K562 (cell line): ENCODE data around the gene CATSPER4. TPM values are rescaled to one million over a fixed set of nuclear protein-coding genes. Genes with fewer than 3 reads are reported as not detected.

Experiments used
- CEBPB ChIP-seq: fragments of 450-650 bp; IDR thresholded peaks from 2 replicates; pipeline ENCODE4 v1.6.1; 2016; ENCODE audit warnings: missing genetic modification characterization, missing compliant biosample characterization
- FOXM1 ChIP-seq, 2 experiments: fragments of 450-650 bp in 1 of 2; sonication (generic) in 1 of 2; formaldehyde crosslinking in 1 of 2; IDR thresholded peaks; 2 replicates each; pipeline versions ENCODE4 v1.6.1 to v1.9.0; 2017 to 2022; ENCODE audit warnings: low read depth in 2 of 2, mild to moderate bottlenecking in 2 of 2, missing genetic modification reagents in 1 of 2, moderate library complexity in 1 of 2
- HDAC2 ChIP-seq: fragments of 450-650 bp; IDR thresholded peaks from 2 replicates; pipeline ENCODE4 v1.6.1; 2016; ENCODE audit warnings: mild to moderate bottlenecking
- MEF2D ChIP-seq: conservative IDR thresholded peaks from 2 replicates; pipeline ENCODE4 v1.6.1; 2016; ENCODE audit warnings: low read depth, missing genetic modification characterization, missing compliant biosample characterization
- TBP ChIP-seq: optimal IDR thresholded peaks from 2 replicates; pipeline ENCODE3; 2011; ENCODE audit warnings: low read depth, low read length, improper control_type of control experiment
- TEAD4 ChIP-seq, 2 experiments: sonication (generic) in 1 of 2; formaldehyde crosslinking in 1 of 2; IDR thresholded peaks; 2 replicates each; pipeline versions ENCODE4 v1.6.1 to v1.8.0; 2012 to 2022; ENCODE audit warnings: borderline replicate concordance in 1 of 2, inconsistent platforms in 1 of 2, low read length in 1 of 2, mild to moderate bottlenecking in 1 of 2, missing genetic modification reagents in 1 of 2
- ZBTB11 ChIP-seq, 3 experiments: fragments of 200-800 bp in 1 of 3; fragments of 250-450 bp in 1 of 3; fragments of 450-650 bp in 1 of 3; sonication (Bioruptor Pico) in 1 of 3; sonication (Bioruptor generic) in 1 of 3; formaldehyde crosslinking in 1 of 3; IDR thresholded peaks; 2 replicates each; pipeline versions ENCODE4 v1.6.1 to v1.8.0; 2016 to 2022; ENCODE audit warnings: mild to moderate bottlenecking in 2 of 3, missing genetic modification characterization in 2 of 3, missing compliant biosample characterization in 1 of 3, moderate library complexity in 1 of 3
- ZHX1 ChIP-seq: fragments of 150-350 bp; conservative IDR thresholded peaks from 2 replicates; pipeline ENCODE4 v1.6.1; 2014; ENCODE audit warnings: low read length
- ZKSCAN1 ChIP-seq: fragments of 150-350 bp; IDR thresholded peaks from 2 replicates; pipeline ENCODE4 v1.6.1; 2016; ENCODE audit warnings: low read depth, low read length
- ZNF146 ChIP-seq: IDR thresholded peaks from one replicate; pipeline ENCODE4 v1.6.1; 2018; ENCODE audit warnings: missing compliant biosample characterization; ENCODE audit not compliant: unreplicated experiment
- ZNF592 ChIP-seq: fragments of 450-650 bp; IDR thresholded peaks from 2 replicates; pipeline ENCODE4 v1.6.1; 2017; ENCODE audit warnings: antibody characterized with exemption, mild to moderate bottlenecking
- polyA plus RNA-seq, 8 experiments: library from polyadenylated mRNA; depleted of rRNA in 4 of 8; stranded (reverse) in 5 of 8; unstranded in 3 of 8; fragments of >200 nt; fragmentation: Nextera tagmentation in 2 of 8; fragmentation: Illumina TruSeq in 1 of 8; extraction: Ambion mirVana in 2 of 8; extraction: Trizol in 1 of 8; gene quantifications; 2 replicates each; pipeline versions ENCODE4 v1.2.1 to v1.2.3, GENCODE V29; 2011 to 2014; ENCODE audit warnings: inconsistent platforms in 1 of 8, missing spikeins in 1 of 8
- total RNA-seq, 7 experiments: library from RNA; depleted of rRNA in 6 of 7; stranded (reverse); fragments of >200 nt in 6 of 7; fragmentation: Illumina TruSeq in 2 of 7; extraction: Trizol in 2 of 7; gene quantifications; 2 replicates each; pipeline versions ENCODE4 v1.2.1 to v1.2.3, GENCODE V29; 2011 to 2021; ENCODE audit warnings: low replicate concordance in 1 of 7

The CATSPER4 gene
- total and polyA plus RNA-seq, 9 of the 15 experiments (the other 6 are each of a cell fraction or from before 2014, with no cell fraction given), result 0.04 to 0.13 TPM; not detected in 7

- TF ChIP-seq CEBPB (no peak), FOXM1 (IDR thresholded peaks at IDR 0.05; ENCODE audit: low read depth) (no peak), FOXM1 (CRISPR knock-in tag; IDR thresholded peaks at IDR 0.05; ENCODE audit: low read depth) (no peak; the same call in 1 of the 2 replicates), TBP (no peak), ZNF592 (peak; percentile 68; the same call in 1 of the 2 replicates), ZHX1 (0 out of 2 replicates have a peak, but pooled peaks have one; percentile 19), ZKSCAN1 (peak; percentile 100), TEAD4 (IDR thresholded peaks at IDR 0.05; ENCODE audit: low read length) (peak; percentile 59), TEAD4 (CRISPR knock-in tag; IDR thresholded peaks at IDR 0.05; ENCODE audit: borderline replicate concordance) (no peak), ZNF146 (no peak), ZBTB11 (CRISPR knock-in tag; IDR thresholded peaks at IDR 0.05) (0 out of 6 replicates have a peak, but pooled peaks of 1 of the 3 experiments have one; percentile 29), MEF2D (tag) (0 out of 2 replicates have a peak, but pooled peaks have one; percentile 43), HDAC2 (peak; percentile 12; the same call in 1 of the 2 replicates)
Observed at GRCh38 chr1:26234644-26235370, 44.4 kb downstream of the CATSPER4 start (continued).
